GM19452 (cell line): ENCODE results near the gene BTBD9.

Source experiments
- ATAC-seq: cut with Tn5 transposase; IDR thresholded peaks from one replicate; pipeline ENCODE4 v1.9.1; 2021; ENCODE audit not compliant: unreplicated experiment

Gene BTBD9

GRCh38 chr6:38185244-38185643 is 454.5 kb downstream of the BTBD9 start:
- ATAC-seq, result no peak

GRCh38 chr6:38184585-38185080 is 455.1 kb downstream of the BTBD9 start:
- no peak for ATAC-seq

DNA sequence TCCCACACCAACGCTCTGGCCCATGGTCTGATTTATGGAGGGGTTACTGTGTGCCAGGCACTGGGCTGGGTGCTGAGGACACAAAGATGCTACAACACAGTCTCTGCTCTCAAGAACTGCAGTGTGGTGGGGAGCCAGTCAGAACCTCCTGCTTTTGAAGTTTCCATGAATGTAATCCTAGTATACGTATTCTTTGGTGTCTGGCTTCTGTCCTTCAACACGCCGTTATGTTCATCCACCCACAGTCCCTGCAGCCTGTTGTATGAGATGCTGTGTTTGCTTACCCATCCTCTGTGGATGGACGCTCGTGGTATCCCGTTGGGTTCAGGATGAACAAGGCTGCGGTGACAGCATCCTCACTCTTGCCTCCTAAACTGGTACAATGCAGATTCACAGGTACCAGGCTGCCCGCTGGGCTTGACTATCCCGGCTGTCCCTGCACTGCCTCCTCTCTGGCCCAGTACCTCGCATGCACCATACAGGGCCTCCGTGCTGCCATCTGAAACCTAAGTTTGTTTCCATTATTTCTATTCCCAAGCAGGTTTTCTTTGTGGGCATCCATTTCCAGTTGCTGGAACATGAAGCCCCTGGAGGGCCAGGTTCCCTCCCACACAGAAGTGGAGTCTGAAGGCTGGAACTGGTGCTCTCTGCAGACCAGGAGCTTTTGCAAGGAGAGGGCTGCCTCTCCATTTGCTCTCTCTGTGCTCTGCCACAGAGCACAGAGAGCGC is 455.7 kb downstream of the BTBD9 start:
- no peak for ATAC-seq

DNA sequence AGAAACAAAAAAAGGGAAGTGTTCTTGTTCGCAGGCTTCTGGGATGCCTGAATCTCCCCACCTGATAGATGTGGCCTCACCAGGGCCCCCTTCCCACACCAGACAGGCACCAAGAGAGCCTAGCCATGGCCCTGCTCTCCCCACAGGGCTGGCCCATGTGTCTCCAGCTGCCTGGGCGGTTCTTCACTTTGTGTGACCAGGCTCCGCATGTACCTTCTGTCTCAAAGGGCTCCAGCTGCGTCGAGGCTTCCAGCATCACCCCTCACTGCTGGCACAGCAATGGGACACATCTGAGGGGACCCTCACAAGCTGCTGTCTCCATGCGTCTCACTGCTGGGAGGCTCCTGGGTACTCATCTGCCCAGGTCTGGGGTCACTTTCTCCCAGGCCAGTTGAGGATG is 457.3 kb downstream of the BTBD9 start:
- ATAC-seq, result no peak

- no peak for ATAC-seq
These were observed 459.1 kb downstream of the BTBD9 start for GRCh38 chr6:38180586-38180985.

- no peak for ATAC-seq
These were observed 459.8 kb downstream of the BTBD9 start for GRCh38 chr6:38179794-38180430.

DNA sequence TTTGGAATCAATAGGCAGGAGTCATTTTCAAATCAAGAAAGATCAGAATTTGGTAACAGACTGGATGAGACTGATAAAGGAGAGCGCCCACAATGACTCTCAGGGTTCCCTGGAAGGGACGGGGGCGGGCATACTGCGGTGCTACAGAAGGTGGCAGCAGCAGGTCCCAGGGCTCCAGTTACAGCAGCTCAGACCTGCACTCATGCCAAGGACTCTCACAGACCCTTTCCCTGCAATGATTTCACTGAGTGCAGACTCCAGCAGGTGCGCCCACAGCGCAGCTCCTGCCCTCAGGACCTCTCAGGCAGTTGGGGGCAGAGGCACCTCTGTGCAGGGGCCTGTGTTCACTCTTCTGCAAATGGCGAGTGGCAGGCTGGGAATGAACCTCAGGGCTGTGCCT is 460.4 kb downstream of the BTBD9 start:
- no peak for ATAC-seq

DNA sequence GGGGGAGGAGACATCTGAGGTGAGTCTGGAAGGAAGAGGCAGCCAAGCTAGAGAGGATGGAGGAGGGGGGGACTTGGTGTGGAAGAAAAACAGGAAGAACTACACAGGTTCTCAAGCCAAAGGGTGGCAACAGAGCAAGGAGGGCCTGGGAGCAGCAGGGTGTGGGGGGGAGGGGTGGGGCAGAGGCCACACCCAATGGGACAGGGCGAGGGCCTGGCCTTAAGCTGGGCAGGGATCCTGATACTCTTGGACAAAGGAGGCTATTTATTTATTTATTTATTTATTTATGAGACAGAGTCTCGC is 461.2 kb downstream of the BTBD9 start:
- no peak for ATAC-seq

DNA sequence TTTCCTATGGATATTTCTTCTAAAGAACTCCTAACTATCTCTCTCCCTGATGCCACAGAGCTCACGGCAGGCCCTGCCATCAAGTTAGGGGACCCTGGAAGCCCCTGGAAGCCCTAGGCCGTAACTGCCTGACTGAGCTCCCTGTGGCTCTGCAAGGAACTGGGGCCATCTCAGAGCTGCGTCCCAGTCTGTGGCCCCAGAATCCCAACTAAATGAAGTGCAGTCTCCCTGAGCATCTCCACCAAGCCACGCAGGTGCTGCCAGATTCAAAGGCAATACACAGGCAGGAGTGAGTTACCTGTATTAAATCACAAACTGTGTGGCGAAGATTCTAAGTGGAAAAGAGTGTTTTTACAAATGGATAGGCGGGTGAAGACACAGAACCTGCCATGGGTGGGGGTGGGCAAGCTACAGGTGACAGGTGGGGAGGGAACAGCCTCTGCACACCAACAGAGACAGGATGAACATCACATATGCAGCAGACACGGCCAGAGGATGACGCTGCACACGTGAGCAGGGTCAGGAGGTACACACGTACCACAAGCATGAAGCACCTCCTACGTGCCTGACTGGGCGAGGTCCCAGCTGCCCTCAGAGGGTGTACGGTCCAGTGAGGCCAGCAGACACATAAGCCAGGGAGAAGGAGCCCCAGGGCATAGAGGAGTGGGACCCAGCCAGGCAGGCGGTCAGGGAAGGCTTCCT is 461.7 kb downstream of the BTBD9 start:
- no peak for ATAC-seq

GRCh38 chr6:38176797-38177751 is 462.7 kb downstream of the BTBD9 start:
- ATAC-seq, result no peak

DNA sequence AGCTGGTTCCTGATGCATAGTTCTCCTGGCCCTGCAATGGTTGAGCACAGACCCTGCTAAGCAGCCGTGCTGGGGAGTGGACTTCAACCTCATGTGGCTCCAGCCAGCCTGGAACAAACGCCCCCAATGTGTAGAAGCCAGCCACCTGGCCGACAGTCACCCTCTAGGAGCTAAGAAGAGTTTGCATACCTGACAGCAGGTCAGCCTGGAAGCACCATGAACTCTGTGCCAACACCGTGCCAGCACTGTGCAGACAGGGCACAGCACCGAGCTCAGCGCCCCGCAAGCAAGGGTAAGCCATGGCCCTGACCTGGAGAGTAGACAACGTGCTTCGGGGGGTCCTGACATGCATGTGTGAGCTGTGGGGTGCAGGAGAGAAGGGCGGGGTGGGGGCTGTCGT is 463.9 kb downstream of the BTBD9 start:
- ATAC-seq, result no peak

- ATAC-seq, result no peak
These were observed 464.8 kb downstream of the BTBD9 start for GRCh38 chr6:38174806-38175495.

- no peak for ATAC-seq
These were observed 465.4 kb downstream of the BTBD9 start for GRCh38 chr6:38174315-38174714.

DNA sequence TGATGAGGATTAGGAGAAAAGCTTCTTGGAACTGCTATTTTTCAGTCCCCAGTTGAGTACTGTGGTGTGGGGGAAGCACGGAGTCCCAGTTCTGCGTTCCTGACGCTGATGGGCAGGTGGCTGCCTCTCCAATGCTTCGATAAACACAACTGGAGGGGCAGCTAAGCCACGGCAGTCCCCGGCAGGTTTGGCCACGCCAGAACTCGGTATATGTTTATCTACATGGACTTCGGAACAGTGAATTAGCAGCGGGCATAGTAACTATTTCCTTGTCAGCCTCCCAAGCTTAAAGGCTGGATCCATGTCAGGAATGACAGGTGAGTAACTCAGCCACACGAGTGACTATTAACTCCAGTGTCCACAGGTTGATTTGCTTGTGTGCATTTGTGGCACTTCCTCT is 465.8 kb downstream of the BTBD9 start:
- ATAC-seq, result no peak

DNA sequence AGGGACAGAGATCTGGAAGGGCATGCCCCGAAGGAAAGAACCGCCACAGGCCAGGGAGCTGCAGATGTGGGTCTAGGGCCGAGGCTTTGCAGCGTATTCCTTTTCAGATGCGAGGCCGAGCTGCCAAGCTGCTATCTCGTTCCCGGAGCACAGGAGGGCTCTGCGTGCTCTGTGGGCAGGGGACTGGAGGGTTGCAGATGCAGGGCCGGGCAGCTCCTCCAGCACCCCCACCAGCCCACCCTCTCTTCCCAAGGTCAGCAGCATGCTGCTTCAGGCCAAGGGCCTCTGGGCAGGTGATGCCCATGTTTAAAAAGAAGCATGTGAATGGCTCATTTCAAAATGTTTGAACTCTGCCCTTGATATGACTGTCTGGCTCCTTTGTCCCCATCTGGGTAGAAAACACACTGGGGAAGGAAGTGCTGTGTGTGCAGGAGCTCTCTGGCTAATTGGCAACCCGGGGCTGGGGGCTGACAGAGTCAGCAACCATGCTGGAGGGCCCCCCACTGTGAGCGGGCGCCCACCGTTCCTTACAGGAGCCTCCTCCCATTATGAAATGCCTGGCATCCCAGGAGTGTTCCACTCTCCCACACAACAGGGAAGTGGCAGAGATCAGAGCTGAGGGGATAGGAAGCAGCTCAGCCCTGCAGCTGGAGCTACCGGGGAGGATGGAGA is 466.9 kb downstream of the BTBD9 start:
- no peak for ATAC-seq

DNA sequence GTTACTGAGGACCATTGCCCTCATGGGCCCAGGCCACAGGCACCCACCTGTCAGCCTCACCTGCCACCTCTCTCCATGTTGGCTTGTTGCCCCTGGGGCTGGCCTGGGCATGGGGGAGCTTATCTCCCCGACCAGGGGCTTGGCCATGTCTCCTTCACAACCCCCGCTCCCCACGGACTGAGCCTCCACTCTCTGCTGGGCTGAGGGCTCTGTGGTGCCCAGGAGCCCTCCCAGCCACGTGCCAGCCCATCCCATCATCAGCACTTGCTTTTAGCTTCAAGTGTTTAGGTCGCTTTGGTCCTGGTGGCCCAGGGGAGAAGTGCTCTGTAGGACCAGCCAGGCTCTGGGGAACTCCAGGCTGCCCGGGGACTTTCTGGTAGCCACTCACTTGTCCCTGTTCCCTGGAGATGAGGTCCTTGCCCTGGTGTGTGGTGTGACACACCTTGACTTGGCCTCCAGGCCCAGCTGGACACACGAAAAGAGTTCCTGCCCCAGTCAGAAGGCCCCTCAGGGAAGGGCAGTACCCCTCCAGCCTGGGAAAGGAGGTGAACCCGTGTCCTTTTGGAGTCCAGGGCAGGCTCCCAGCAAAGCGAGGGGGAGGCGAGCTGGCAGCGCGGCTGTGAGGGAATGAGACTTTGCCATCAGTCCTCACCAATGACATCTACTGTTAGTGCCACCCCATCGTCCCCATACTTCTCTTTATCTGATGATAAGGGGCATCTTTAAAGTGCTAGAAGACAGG is 467.6 kb downstream of the BTBD9 start:
- no peak for ATAC-seq

DNA sequence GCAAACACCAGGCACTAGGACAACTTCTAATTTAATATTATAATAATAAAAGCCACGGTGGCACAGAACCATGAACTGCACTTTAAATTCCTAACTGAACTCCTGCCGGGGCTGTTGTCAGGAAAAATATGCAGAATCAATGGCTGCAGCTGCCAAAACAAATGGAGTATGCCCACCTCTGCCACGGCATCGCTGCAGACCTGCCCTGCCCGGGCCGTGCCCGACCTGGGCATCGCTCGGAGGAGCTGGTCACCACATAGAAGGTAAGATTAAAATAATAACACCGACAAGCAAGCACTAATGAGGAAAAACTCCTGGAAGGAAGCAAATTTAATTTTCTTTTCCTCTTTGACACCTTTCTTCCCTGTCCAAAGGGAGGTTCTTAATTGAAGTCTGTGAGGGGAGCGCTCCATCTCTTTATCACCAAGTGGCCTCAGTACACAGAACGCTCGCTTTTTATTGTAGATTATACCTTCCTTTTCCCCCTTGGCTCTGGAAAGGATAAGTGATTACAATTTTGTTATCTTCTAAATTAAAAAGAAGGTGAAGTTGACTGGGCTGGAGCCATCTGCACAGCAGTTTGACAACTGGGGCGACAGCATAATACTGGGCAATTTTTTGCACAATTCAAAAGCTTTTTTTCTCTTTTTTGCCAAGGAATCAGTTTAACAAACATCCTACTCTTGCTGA is 468.9 kb downstream of the BTBD9 start:
- ATAC-seq, result no peak

DNA sequence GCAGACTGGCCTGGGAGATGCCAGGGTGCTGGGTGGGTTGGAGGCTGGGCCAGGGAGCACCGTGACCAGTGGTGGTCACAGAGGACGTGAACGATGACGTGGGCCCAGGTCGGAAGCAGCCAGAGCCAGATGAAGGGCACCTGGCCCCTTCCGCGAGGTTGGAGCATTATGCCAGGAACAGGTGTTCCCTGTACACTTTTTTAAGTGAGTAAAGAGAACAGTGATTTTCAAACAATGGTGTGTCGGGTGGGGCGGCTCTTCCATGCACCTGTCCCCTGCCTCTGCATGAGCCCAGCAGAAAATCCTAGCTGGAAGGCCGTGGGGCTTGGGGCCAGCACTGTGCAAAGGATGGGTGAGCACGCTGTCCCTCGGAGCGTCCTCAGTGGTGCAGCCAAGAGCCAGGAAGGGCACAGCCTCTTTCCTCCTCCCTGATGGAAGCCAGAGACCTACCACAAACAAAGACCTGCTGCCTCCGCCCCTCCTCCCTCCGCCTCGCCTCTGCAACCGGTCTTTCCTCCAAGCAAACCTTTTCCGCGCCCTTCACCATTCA is 469.7 kb downstream of the BTBD9 start:
- no peak for ATAC-seq
